HG03378 (cell line): ENCODE measurements around the gene NOXA1.
"Not testable (repeated sequence)": the region's sequence is repeated elsewhere in the genome, so short reads cannot be mapped to it uniquely, and the experiment has no call there.

Source experiments
- ATAC-seq: cut with Tn5 transposase; IDR thresholded peaks from one replicate; pipeline ENCODE4 v1.9.1; 2021; ENCODE audit warnings: mild to moderate bottlenecking, moderate library complexity; ENCODE audit not compliant: unreplicated experiment

NOXA1 gene, protein sequence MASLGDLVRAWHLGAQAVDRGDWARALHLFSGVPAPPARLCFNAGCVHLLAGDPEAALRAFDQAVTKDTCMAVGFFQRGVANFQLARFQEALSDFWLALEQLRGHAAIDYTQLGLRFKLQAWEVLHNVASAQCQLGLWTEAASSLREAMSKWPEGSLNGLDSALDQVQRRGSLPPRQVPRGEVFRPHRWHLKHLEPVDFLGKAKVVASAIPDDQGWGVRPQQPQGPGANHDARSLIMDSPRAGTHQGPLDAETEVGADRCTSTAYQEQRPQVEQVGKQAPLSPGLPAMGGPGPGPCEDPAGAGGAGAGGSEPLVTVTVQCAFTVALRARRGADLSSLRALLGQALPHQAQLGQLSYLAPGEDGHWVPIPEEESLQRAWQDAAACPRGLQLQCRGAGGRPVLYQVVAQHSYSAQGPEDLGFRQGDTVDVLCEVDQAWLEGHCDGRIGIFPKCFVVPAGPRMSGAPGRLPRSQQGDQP

DNA sequence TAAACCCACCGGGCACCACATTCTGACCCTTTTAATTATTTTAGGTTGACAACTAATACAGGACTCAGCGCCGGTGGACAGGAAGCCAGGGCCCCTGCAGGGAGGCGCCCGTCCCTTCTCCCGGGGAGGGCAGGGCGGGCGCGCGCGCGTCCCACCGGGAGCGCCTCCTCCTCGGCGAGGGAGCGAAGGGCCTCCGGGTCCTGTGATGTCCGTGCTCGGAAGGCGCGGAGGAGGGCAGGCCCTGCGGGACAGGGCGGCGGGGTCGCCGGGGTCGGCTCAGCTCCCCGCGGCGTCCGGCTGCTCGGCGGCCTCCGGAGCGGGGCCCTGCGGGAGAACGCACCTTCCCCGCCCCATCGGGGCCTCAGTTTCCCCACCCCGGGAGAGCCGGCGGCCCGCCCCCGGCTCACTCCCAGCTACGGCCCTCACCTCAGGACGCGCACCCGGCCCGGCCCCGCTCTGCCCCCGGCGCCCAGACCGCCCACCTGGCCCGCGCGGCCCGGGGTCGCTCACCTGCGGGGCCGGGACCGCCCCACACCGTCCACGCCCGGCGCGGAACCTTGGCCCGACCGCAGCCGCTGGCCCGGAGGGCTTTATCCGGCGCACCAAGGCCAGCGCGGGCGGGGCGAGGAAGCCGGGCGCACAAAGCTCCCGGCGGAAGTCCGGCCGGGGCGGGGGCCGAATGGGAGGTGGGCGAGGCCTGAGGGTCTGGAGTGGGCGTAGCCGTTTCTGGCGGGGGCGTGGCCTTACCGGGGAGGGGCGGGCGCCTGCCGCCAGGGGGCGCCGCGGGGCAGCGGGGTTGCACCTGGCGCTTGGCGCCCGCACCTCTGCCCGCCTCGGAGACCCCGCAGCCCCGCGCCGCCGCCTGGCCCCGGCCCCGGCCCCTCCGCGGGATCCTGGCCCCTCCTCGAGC is at the start of gene NOXA1, which contains the start of gene EXD3:
TSS of gene NOXA1 (plus strand) at position 790 of the 910 bp plus-strand sequence. CDS start 137 bp downstream, outside the sequence.
TSS of gene EXD3 (minus strand) at position 559 of the 910 bp plus-strand sequence. CDS start 27,805 bp downstream, outside the sequence.
- peak; percentile 61 for ATAC-seq

DNA sequence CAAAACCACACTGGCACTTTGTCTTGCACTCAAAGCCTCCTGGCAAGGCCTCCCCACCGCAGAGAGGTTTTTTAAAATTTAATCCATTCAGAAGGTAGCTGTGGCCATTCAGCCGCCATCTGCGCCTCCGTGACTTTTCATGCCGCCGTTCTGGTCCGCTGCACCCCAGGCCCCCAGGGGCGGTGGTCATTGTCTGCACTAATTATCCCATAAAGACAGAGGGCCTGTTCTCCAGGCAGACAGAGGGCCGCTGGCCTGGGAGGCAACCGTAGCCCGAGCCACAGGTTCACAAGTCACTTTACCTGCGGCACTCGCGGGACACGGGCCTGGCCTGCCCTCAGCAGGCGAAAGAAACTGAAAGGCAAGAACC is 49.6 kb upstream of the NOXA1 start:
- ATAC-seq: no peak

DNA sequence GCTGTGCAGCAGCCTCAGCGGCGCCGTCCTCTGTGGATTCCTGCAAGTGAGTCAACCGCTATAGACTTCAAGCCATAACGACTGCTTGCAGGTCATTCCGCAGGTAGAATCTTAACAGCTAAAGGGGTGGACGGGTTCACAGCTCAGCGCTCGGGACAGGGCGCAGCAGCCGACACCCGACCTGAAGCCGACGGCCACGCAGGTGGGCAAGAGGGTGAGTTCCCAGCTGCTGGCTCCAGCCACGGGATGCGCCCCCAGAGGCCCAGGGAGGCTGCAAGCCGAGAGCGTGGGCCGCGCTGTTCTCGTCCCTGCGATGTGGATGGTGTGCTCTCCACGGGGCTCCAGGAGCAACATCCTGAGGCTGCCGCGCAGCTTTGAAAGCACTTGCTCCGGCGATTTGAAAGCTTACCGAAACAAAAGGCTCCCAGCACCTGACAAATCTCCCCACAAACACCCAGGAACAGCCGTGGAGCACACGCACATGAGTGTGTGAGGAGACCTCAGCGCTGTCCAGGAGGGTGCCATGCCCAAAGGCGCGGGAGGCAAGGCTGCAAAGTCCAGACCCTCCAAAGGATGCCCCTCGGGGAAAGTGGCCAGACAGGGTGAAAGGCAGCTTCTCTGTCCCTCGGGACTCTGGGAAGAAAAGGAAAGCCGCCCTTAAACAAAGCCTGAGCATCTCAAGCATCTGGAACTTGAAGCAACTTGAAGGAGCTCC is 48.9 kb upstream of the NOXA1 start:
- no peak for ATAC-seq

DNA sequence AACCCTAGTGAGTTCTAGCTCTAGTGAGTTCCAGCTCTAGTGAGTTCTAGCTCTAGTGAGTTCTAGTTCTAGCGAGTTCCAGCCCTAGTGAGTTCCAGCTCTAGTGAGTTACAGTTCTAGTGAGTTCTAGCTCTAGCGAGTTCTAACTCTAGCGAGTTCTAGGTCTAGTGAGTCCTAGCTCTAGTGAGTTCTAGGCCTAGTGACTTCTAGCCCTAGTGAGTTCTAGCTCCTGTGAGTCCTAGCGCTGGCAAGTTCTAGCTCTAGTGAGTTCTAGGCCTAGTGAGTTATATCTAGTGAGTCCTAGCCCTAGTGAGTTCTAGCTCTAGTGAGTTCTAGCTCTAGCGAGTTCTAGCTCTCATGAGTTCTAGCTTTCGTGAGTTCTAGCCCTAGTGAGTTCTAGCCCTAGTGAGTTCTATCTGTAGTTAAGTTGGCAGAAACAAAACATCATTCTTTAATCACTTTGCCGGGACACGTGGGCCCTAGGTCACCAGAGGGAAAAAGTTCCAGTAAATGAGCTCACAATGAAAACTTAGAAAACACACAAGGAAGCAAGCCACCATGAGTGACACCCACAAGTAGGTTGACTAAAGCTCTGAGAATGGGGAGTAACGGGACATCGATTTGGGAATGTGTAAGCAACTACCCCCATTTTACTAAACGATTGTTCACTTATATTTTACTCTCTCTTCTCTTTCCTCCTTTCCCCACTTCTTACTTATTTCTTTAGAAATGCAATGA is 47.7 kb upstream of the NOXA1 start:
- ATAC-seq: no peak

DNA sequence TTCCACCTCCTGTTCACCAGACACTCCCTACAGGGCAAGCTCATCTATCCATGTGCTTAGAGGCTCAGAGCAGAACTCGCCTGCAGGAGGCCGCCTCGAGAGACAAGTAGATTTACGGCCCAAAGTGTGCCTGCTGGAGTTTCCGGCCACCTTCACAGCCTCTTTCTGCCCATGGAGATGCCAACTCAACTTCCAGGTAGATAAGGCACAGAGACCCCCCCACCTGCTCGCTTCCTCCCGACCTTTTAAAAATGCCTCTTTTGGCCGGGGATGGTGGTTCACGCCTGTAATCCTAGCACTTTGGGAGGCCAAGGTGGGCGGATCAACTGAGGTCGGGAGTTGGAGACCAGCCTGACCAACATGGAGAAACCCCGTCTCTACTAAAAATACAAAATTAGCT is 46.8 kb upstream of the NOXA1 start:
- ATAC-seq: no peak

DNA sequence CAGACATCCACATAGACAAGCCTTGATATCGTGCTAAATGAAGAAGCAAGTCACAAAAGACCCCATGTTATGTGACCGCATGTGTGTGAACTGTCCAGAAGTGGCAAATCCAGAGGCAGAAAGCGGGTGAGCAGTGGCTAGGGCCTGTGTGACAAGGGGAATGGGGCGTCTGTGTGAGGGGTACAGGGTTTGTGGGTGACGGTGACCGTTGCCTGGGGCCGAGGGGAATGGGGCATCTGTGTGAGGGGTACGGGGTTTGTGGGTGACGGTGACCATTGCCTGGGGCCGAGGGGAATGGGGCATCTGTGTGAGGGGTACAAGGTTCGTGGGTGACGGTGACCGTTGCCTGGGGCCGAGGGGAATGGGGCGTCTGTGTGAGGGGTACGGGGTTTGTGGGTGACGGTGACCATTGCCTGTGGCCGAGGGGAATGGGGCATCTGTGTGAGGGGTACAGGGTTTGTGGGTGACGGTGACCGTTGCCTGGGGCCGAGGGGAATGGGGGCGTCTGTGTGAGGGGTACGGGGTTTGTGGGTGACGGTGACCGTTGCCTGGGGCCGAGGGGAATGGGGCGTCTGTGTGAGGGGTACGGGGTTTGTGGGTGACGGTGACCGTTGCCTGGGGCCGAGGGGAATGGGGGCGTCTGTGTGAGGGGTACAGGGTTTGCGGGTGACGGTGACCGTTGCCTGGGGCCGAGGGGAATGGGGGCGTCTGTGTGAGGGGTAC is 44.3 kb upstream of the NOXA1 start:
- ATAC-seq: not testable (repeated sequence)

DNA sequence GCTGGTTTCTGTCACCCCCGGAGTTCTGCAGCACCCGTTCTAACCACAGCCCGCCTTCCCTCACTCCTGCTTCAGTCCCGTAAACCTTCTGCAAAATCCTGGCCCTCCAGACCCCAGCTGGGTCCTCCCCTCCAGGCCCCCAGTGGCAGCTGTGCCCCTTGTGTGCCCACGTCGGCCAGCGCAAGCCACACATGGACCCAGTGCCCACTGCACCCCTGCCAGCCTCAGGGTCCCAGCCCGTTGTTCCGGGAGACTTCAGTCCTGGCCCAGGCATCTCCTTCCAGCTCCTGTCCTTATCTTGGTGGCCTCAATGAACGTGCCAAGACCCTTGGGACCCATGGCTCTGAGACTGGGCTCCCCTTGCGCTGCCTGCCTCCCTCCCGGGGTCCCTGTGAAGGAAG is 43.4 kb upstream of the NOXA1 start:
- ATAC-seq: no peak

DNA sequence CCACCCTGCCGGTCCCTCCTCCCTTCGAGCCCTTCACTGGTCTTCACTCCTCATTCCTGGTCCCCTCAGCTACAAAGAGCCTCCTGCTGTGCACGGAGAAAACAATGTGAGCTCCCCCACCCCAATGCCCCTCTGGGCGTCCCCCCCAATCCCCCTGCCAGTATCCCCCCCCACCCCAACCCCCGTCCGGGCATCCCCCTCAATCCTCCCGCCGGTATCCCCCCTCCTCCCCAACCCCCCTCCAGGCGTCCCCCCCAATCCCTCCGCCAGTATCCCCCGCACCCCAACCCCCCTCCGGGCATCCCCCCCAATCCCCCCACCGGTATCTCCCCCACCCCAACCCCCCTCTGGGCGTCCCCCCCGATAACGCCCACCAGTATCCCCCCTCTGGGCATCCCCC is 43.0 kb upstream of the NOXA1 start:
- no peak for ATAC-seq

DNA sequence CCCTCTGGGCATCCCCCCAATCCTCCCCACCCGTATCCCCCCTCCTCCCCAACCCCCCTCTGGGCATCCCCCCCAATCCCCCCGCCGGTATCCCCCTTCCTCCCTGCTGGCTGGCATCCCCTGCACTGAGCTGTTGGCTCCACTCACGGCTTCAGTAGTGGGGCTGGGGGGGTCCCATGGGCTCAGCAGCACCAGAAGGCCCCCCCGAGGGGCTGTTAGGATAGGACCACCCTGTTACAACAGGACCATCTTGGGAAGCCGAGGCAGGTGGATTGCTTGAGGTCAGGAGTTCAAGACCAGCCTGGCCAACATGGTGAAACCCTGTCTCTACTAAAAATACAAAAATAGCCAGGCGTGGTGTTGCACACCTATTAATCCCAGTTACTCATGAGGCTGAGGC is 42.6 kb upstream of the NOXA1 start:
- ATAC-seq: no peak

DNA sequence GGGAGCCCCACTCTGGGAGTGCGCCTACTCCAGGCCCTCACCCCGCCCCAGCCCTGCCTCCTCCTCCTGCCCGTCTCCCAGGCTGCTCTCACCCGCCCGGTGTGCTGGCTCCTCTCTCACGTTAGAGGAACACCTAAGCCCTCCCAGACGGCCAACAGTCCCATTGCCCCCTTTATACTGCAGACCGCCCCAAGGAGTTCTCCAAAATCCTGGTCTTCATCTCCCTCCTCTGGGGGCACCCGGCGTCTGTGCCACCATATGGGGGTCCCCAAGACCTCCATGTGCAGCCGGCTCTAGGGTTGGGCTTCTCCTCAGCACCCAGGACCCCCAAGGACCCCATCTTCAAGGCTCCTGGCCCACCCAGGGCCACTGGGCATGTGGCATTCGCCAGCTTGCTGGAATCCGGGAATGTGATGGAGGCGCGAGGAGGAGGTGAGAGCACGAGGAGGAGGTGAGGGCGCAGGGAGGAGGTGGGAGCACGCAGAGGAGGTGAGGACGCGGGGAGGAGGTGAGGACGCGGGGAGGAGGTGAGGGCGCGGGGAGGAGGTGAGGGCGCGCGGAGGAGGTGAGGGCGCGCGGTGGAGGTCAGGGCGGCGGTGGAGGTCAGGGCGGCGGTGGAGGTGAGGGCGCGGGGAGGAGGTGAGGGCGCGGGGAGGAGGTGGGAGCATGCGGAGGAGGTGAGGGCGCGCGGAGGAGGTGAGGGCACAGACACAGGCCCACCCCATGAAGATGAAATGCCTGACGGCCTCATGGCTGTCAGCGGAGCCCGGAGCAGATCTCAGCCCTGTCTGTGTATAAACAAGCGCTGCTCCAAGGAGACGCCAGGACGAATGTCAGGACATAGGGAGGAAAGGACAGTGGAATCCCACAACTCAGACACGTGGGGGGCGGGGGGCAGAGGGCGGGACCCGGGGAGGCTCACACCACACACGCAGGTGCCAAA is 41.4 kb upstream of the NOXA1 start:
- ATAC-seq: no peak

DNA sequence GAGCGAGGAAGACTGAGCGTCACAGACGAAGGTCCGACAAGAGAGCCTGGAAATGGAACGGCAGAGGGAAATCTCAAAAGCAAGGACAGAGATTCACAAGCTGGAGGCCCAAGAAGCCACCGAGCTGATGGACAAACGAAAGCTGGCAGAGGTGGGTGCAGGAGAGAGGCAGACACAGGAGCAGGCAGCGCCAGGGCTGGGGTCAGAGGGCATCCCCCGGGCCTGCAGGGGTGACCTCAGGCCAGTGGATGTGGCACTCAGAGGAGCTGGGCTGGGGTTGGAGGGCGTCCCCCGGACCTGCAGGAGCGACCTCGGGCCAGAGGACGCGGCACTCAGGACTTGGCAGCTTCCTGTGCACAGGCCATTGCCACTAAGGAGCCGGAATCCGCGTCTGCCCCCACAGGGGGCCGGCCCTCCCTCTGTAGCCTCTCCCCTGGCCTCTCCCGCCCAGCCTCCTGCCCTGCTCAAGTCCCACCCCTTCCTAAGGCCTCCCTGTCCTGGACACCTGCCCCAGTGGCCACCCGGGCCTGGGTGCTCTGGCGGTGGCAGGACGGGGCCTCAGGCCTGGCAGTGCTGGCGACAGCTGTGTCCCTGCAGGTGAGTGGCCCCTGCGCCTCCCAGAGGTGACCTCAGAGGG is 40.6 kb upstream of the NOXA1 start:
- no peak for ATAC-seq

DNA sequence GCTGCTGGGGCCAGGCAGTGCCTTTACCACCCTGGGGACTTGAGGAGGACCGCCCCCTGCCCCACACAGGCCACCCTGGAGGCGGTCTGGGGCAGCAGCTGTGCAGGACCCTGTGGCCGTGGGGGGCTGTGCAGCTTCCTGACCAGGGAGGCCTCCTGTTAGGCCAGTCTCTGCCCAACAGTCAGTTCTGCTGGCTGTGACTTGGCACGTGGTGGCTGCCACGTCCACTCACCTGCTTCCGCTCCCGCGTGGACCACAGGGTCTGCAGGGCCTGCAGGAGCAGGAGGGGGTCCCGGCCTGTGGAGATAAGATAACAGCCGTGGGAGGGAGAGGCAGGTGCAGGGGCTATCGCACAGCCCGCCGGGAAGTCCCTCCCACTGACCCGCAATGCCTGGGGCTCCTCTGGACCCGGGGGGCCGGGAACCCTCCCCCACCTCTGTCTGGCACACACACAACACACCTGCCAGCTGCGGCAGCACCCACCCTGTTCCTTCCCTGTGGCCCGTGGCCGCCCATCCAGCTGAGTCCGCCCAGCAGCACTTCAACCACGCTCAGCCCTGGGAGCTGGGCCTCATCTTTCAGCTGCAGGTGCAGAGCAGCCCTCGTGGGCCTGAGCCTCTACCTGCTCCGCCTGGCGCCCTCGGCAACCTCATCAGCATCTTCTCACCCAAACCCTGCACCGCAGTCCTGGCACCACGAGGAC is 40.0 kb upstream of the NOXA1 start:
- ATAC-seq: no peak

DNA sequence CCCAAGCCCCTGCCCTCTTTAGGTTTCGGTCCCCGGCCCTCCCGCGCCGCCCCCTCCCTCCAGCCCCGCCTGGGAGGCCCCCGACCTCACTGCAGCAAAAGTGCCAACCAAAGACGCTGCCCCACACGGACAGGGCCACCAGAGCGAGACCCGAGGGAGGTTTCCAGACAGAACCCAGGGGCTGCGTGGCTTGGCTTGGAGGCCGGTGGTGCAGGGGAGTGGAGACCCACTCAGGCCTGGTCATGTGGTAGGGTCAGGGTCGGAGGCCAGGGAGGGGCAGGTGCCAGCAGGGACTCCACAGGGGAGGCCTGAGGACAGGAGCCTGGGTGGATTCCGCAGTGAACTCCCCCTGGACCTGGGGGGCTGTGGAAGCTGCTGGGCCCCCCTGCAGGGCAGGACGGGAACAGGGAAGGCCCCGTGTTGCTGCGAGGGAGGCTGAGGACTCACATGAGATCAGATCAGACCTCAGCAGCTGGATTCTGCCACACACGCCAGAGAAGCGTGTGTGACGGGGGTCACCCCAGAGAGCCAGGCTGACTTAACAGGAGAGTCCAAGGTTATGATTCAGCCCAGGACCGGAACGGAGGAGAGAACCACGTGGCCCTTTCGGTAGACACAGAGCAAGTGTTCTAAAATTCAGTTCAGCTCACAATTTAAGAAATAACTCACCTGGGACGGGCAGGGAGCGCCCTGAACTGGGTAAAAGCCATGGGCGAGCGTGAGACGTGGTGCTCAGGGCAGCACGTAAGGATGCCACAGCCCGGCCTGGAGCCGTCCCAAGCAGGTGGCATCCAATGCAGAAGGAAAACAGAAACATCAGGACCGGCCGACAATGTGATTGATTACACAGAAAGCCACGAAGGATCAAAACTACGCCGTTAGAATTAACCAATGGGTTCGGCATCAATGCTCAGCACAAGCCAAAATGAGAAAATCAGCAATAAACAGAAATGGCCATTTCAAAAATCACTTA is 39.1 kb upstream of the NOXA1 start:
- no peak for ATAC-seq

DNA sequence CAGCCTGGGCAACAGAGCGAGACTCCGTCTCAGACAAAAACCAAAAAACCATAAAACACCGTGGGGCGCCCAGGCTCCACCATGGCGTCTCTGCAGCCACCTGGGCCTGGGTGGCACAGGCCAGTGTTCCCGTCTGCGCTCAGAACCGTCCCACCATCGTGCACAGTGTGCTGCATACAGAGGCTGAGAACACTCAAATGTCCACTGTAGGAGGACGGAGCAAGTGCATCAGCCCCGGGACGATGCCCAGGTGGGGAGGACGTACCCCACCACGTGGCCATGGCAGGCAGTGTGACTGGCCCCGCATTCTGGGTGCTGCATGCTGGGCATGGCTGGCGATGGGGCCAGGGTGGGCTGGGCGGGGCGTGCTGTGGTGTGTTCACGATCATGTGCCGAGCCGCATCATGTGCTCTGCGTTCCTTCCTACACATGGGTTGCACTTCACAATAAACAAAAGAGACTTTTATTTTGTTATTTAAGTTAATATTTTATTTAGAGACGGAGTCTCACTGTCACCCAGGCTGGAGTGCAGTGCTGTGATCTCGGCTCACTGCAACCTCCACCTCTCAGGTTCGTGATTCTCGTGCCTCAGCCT is 38.0 kb upstream of the NOXA1 start:
- ATAC-seq: no peak

DNA sequence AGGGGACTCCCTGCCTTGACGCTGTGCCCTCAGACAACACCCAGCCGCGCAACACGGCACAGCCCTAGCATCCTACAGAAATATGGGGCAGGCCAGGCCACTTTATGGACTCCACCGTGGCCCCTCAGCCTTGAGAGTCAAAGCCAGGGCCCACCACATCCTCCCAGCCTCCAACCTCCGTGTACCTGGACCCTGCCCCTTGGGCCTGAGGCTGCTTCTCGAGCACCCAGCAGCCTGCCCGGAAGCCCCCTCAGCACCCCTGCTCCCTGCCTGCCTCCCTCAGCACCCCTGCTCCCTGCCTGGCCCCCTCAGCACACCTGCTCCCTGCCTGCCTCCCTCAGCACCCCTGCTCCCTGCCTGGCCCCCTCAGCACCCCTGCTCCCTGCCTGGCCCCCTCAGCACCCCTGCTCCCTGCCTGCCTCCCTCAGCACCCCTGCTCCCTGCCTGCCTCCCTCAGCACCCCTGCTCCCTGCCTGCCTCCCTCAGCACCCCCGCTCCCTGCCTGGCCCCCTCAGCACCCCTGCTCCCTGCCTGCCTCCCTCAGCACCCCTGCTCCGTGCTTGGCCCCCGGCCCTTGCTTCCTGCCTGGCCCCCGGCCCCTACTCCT is 36.6 kb upstream of the NOXA1 start:
- ATAC-seq: not testable (repeated sequence)
